GM12891 (cell line): ENCODE results near the gene SNUPN.

ENCODE experiments used
- POLR2A ChIP-seq: IDR thresholded peaks from 2 replicates; pipeline ENCODE4 v1.6.1; 2011; ENCODE audit warnings: low read depth, low read length, control low read depth
- POLR2AphosphoS5 ChIP-seq: IDR thresholded peaks from 2 replicates; pipeline ENCODE4 v1.6.1; 2011; ENCODE audit warnings: low read depth, low read length, control low read depth
- TAF1 ChIP-seq: IDR thresholded peaks from 2 replicates; pipeline ENCODE4 v1.6.1; 2011; ENCODE audit warnings: low read depth, low read length, control low read depth

GRCh38 chr15:75659928-75660645, 34.6 kb upstream of the SNUPN start:
- no peak for TF ChIP-seq TAF1
- no peak for TF ChIP-seq POLR2A
- TF ChIP-seq POLR2AphosphoS5: no peak
